KOPT-K1 (cell line): Measurements from ENCODE around the gene CHST3.

ENCODE experiments used
- H3K27ac ChIP-seq: fragments of 200-600 bp; sonication (generic); 2 replicates; pipeline ENCODE4 v1.5.1; 2016; ENCODE audit warnings: antibody characterized with exemption, mild to moderate bottlenecking, low read depth, low read length; ENCODE audit not compliant: poor library complexity, severe bottlenecking
- H3K36me3 ChIP-seq: fragments of 200-600 bp; sonication (generic); 2 replicates; pipeline ENCODE4 v1.5.1; 2017; ENCODE audit warnings: antibody characterized with exemption, mild to moderate bottlenecking, low read length, moderate library complexity; ENCODE audit not compliant: insufficient read depth
- H3K9me3 ChIP-seq: fragments of 200-600 bp; sonication (generic); 2 replicates; pipeline ENCODE4 v1.5.1; 2017; ENCODE audit warnings: antibody characterized with exemption, low read length, mild to moderate bottlenecking; ENCODE audit not compliant: insufficient read depth, poor library complexity, severe bottlenecking

CHST3 gene

GRCh38 chr10:71939304-71939703, 24.9 kb upstream of the CHST3 start:
- H3K27ac ChIP-seq: no peak overlapping the region
- H3K9me3 ChIP-seq: peaks cover 53% of the 10 kb centered on the region
- H3K36me3 ChIP-seq: no peaks in the 10 kb centered on the region

GRCh38 chr10:71939861-71940474, 24.2 kb upstream of the CHST3 start:
- H3K27ac ChIP-seq: no peak overlapping the region
- no peaks in the 10 kb centered on the region for H3K36me3 ChIP-seq
- peaks cover 55% of the 10 kb centered on the region for H3K9me3 ChIP-seq

GRCh38 chr10:71940752-71941151, 23.4 kb upstream of the CHST3 start:
- Histone ChIP-seq H3K27ac (no peak overlapping the region), H3K9me3 (peaks cover 62% of the 10 kb centered on the region)

GRCh38 chr10:71941318-71941717, 22.9 kb upstream of the CHST3 start:
- Histone ChIP-seq H3K9me3 (peaks cover 62% of the 10 kb centered on the region), H3K27ac (no peak overlapping the region), H3K36me3 (no peaks in the 10 kb centered on the region)

More at GRCh38 chr10:71940752-71941151, 23.4 kb upstream of the CHST3 start:
- no peaks in the 10 kb centered on the region for H3K36me3 ChIP-seq

GRCh38 chr10:71945819-71946474, 18.2 kb upstream of the CHST3 start:
- Histone ChIP-seq H3K27ac (no peak overlapping the region), H3K9me3 (peaks cover 66% of the 10 kb centered on the region), H3K36me3 (no peaks in the 10 kb centered on the region)

- Histone ChIP-seq H3K27ac (no peak overlapping the region), H3K36me3 (no peaks in the 10 kb centered on the region), H3K9me3 (peaks cover 66% of the 10 kb centered on the region)
Measured at GRCh38 chr10:71946700-71947099, 17.5 kb upstream of the CHST3 start.

- no peaks in the 10 kb centered on the region for H3K36me3 ChIP-seq
- H3K9me3 ChIP-seq: peaks cover 62% of the 10 kb centered on the region
- H3K27ac ChIP-seq: no peak overlapping the region
Measured at GRCh38 chr10:71948496-71949067, 15.6 kb upstream of the CHST3 start.

- H3K9me3 ChIP-seq: peaks cover 62% of the 10 kb centered on the region
- H3K27ac ChIP-seq: no peak overlapping the region
- no peaks in the 10 kb centered on the region for H3K36me3 ChIP-seq
Measured at GRCh38 chr10:71950683-71951082, 13.5 kb upstream of the CHST3 start.

GRCh38 chr10:71952745-71953144, 11.4 kb upstream of the CHST3 start:
- Histone ChIP-seq H3K27ac (no peak overlapping the region), H3K36me3 (no peaks in the 10 kb centered on the region), H3K9me3 (peaks cover 51% of the 10 kb centered on the region)

- peaks cover 35% of the 10 kb centered on the region for H3K9me3 ChIP-seq
- no peak overlapping the region for H3K27ac ChIP-seq
- no peaks in the 10 kb centered on the region for H3K36me3 ChIP-seq
Measured at GRCh38 chr10:71957546-71958275, 6.5 kb upstream of the CHST3 start.

GRCh38 chr10:71959526-71959925, 4.7 kb upstream of the CHST3 start:
- Histone ChIP-seq H3K9me3 (peaks cover 21% of the 10 kb centered on the region), H3K27ac (no peak overlapping the region), H3K36me3 (no peaks in the 10 kb centered on the region)

GRCh38 chr10:71961831-71962230, 2.4 kb upstream of the CHST3 start:
- Histone ChIP-seq H3K36me3 (no peaks in the 10 kb centered on the region), H3K27ac (no peak overlapping the region), H3K9me3 (no peaks in the 10 kb centered on the region)

GRCh38 chr10:71962901-71963300, 1.3 kb upstream of the CHST3 start:
- Histone ChIP-seq H3K36me3 (no peaks in the 10 kb centered on the region), H3K9me3 (no peaks in the 10 kb centered on the region), H3K27ac (no peak overlapping the region)

- Histone ChIP-seq H3K9me3 (no peaks in the 10 kb centered on the region), H3K27ac (no peak overlapping the region), H3K36me3 (no peaks in the 10 kb centered on the region)
Measured at GRCh38 chr10:71963351-71964097, 671 bp upstream of the CHST3 start.
